Heart left ventricle (tissue), 16 donors: ENCODE results near the gene FAM227A. TPM values are rescaled to one million over a fixed set of nuclear protein-coding genes. Genes with fewer than 3 reads are reported as not detected.

ENCODE experiments used
- ATAC-seq, 4 donors: fragments of 200-7000 bp; cut with Tn5 transposase; one replicate each; pipeline ENCODE4 v1.9.1; 2020 to 2022; ENCODE audit warnings: moderate library complexity in 4 of 4, mild to moderate bottlenecking in 3 of 4, moderate number of reproducible peaks in 1 of 4
- DNase-seq, 5 donors: peaks; one replicate each; pipeline ENCODE4 v3.0.0-alpha.2; 2020
- H3K27ac ChIP-seq, 12 donors: fragments of 200-600 bp; sonication (generic) in 4 of 12; one replicate each; pipeline versions ENCODE4 v1.5.0 to v1.8.0; 2016 to 2022; ENCODE audit warnings: mild to moderate bottlenecking in 2 of 12
- H3K27me3 ChIP-seq, 9 donors: fragments of 200-600 bp; sonication (generic) in 2 of 9; one replicate each; pipeline versions ENCODE4 v1.5.1 to v1.8.0; 2016 to 2022; ENCODE audit warnings: mild to moderate bottlenecking in 3 of 9
- H3K36me3 ChIP-seq, 9 donors: fragments of 200-600 bp; sonication (generic) in 2 of 9; one replicate each; pipeline versions ENCODE4 v1.5.0 to v1.8.0; 2018 to 2022; ENCODE audit warnings: mild to moderate bottlenecking in 2 of 9
- H3K4me1 ChIP-seq, 12 donors: fragments of 200-600 bp; sonication (generic) in 4 of 12; one replicate each; pipeline versions ENCODE4 v1.5.0 to v1.8.0; 2016 to 2022; ENCODE audit warnings: mild to moderate bottlenecking in 3 of 12
- H3K4me3 ChIP-seq, 12 donors: fragments of 200-600 bp; sonication (generic) in 4 of 12; one replicate each; pipeline versions ENCODE4 v1.5.0 to v1.8.0; 2017 to 2022; ENCODE audit warnings: mild to moderate bottlenecking in 9 of 12, moderate library complexity in 4 of 12
- H3K9me3 ChIP-seq, 12 donors: fragments of 200-600 bp; sonication (generic) in 4 of 12; one replicate each; pipeline versions ENCODE4 v1.5.0 to v1.8.0; 2016 to 2022; ENCODE audit warnings: mild to moderate bottlenecking in 1 of 12
- POLR2A ChIP-seq, 2 donors: fragments of 450-650 bp; IDR thresholded peaks; one replicate each; pipeline ENCODE4 v1.6.1; 2017; ENCODE audit warnings: antibody characterized with exemption in 2 of 2, mild to moderate bottlenecking in 2 of 2, moderate library complexity in 2 of 2
- WGBS, 4 donors: extraction: QIAGEN DNeasy Blood & Tissue Kit in 2 of 4; methylation state at CpG; one replicate each; pipeline versions ENCODE4 v1.1.5 to v1.1.7; 2013 to 2018; 5-methylcytosine and 5-hydroxymethylcytosine counted together
- intact Hi-C, 10 donors: fragments of 100-400 bp; cut with DNase I; formaldehyde crosslinking; loops; one replicate each; pipeline versions ENCODE4 v1.11.1 to v1.14.2; 2022
- polyA plus RNA-seq, 2 donors: library from polyadenylated mRNA; stranded (reverse); fragments of 200-250 nt; gene quantifications; one replicate each; pipeline ENCODE4 v1.2.3, GENCODE V29; 2013
- total RNA-seq, 9 donors: library from RNA; depleted of rRNA in 2 of 9; stranded (reverse); fragments of >200 nt in 2 of 9; fragmentation: NEBNext Ultra II Directional in 3 of 9; extraction: Animal tissue kit (Norgen Biotek cat#: 25700) in 3 of 9; gene quantifications; one replicate each; pipeline versions ENCODE4 v1.1.0 to v1.2.4, GENCODE V29; 2016 to 2023
- TF ChIP-seq, protein P1 (sequence below), 12 donors: fragments of 200-600 bp; sonication (generic) in 4 of 12; IDR thresholded peaks; one replicate each; pipeline versions ENCODE4 v1.5.0 to v1.8.0; 2018 to 2022; ENCODE audit warnings: antibody characterized with exemption in 12 of 12, mild to moderate bottlenecking in 5 of 12
- donor health status: ischemic (EF 13 %, LVEDD 7.1; RV severe dilation, severe dysfunction).
- donor health status: healthy with polysubstance abuse.
- donor health status: DM: no; HTN: yes; CAD: no.
- donor health status: DM: no; HTN: no; CAD: no.
- donor health status: ischemic (EF 25% LVEDD 6.9; RV normal size, moderate dysfunction).
- donor health status: ischemic (EF 25% LVEDD 5.7; RV mildly dilated, moderate dysfunction).
- donor health status: healthy.
- donor health status: DM: yes; HTN: yes; CAD: no.
- donor health status: ischemic (EF 35%, LVEDD 5.7; RV mildly dilated, moderate dysfunction).
- donor health status: nonischemic (EF 11% LVEDD 7.7; RV severe dilation, severe dysfunction).
- donor health status: DM: yes; HTN: yes; CAD: no.
- donor health status: PGD.
- donor health status: ischemic (EF 29% LVEDD 5.4; RV normal size, mild dysfunction).
- donor health status: nonischemic (EF 23%, LVEDD 6.1; RV moderate dilation, normal function).

FAM227A gene
- total and polyA plus RNA-seq, 11 donors, result 0.16 to 1.0 (median 0.36) TPM

DNA sequence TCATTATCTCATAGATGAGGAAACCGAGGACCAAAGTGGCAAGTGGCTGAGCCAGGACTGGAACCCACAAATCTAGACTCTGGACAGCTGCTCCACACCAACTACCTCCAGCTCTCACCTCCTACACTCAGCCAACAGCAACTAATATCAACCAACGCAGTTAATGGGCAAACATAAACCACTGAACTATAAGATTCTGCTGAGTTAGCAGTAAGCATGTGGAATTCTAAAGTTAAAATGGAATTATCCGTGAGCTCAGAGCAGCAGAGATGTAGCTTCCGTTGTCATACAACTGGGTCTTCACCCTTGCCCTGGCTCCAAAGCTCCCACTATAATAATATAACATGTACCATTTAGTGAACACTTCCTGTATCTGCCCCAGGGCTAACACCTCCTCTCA is 27.1 kb downstream of the FAM227A start:
- ATAC-seq, result no peak
- Histone ChIP-seq H3K4me1 (peaks cover 0 to 3% (median 0%) of the 10 kb centered on the region in 12 donors), H3K27me3 (no peaks in the 10 kb centered on the region), H3K36me3 (no peaks in the 10 kb centered on the region), H3K4me3 (no peak overlapping the region), H3K27ac (no peak overlapping the region), H3K9me3 (no peaks in the 10 kb centered on the region)
- WGBS, 4 donors, result 87 to 92% (median 89%) methylated on average over 4 of the region's 4 CpGs
- intact Hi-C loops, result no loop called here
- no peak for TF ChIP-seq POLR2A (IDR thresholded peaks at IDR 0.05)
- TF ChIP-seq, protein P1, sequence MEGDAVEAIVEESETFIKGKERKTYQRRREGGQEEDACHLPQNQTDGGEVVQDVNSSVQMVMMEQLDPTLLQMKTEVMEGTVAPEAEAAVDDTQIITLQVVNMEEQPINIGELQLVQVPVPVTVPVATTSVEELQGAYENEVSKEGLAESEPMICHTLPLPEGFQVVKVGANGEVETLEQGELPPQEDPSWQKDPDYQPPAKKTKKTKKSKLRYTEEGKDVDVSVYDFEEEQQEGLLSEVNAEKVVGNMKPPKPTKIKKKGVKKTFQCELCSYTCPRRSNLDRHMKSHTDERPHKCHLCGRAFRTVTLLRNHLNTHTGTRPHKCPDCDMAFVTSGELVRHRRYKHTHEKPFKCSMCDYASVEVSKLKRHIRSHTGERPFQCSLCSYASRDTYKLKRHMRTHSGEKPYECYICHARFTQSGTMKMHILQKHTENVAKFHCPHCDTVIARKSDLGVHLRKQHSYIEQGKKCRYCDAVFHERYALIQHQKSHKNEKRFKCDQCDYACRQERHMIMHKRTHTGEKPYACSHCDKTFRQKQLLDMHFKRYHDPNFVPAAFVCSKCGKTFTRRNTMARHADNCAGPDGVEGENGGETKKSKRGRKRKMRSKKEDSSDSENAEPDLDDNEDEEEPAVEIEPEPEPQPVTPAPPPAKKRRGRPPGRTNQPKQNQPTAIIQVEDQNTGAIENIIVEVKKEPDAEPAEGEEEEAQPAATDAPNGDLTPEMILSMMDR (IDR thresholded peaks at IDR 0.05), result no peak
- no peak for DNase-seq

DNA sequence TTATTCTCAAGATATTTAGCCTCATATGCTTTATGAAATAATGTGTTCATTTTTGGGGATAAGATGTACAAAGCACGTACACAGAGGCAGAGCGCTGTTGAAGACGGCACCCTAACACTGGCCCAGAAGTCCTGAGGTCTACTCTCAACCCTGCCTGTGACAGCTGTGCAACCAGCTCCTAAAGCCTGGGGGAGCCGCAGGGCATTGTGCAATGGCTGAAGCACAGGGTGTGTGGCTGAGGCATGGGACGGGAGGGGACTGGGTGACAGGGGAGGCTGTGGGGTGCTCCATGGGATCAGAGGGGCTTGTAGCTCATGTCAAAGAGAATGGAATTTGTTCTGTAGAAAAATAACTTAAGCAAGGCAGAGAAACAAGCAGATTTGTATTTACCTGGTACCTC is 27.7 kb downstream of the FAM227A start:
- no peak for ATAC-seq
- DNase-seq, result no peak
- Histone ChIP-seq H3K36me3 (no peaks in the 10 kb centered on the region), H3K4me3 (no peak overlapping the region), H3K27me3 (no peaks in the 10 kb centered on the region), H3K9me3 (no peaks in the 10 kb centered on the region), H3K4me1 (peaks cover 0 to 3% (median 0%) of the 10 kb centered on the region in 12 donors), H3K27ac (no peak overlapping the region)
- intact Hi-C loops, result no loop called here
- 86 to 94% (median 89%) methylated on average over 5 of the region's 5 CpGs for WGBS, 4 donors
- TF ChIP-seq POLR2A (IDR thresholded peaks at IDR 0.05), result no peak
- TF ChIP-seq, protein P1 (IDR thresholded peaks at IDR 0.05), result no peak

DNA sequence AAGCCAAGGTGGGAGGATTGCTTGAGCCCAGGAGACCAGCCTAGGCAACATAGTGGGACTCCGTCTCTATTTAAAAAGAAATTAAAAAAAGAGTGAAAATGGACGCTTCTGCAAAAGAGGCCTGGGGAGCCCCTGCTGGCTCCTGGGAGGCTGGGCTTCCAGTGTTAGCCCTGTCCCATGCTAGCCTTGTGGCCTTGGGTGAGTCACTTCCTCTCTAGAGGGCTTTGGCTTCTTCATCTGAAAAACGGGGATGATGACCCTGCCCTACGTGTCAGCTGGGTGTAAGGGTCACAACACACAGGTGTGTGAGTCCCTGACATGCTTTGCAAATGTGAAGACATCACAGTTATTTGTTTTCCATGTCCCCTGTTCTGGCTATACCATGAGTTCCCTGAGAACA is 32.8 kb downstream of the FAM227A start:
- ATAC-seq (no peak), DNase-seq (no peak)
- 70 to 83% (median 77%) methylated on average over 4 of the region's 4 CpGs for WGBS, 4 donors
- intact Hi-C loops, result no loop called here
- H3K36me3 ChIP-seq, result no peaks in the 10 kb centered on the region
- no peak overlapping the region for H3K4me3 ChIP-seq
- H3K27ac ChIP-seq, result no peak overlapping the region
- H3K4me1 ChIP-seq, result no peaks in the 10 kb centered on the region
- no peak for TF ChIP-seq POLR2A (IDR thresholded peaks at IDR 0.05)
- TF ChIP-seq, protein P1 (IDR thresholded peaks at IDR 0.05), result no peak
- peaks cover 0 to 7% (median 0%) of the 10 kb centered on the region in 12 donors for H3K9me3 ChIP-seq
- H3K27me3 ChIP-seq, result no peaks in the 10 kb centered on the region

DNA sequence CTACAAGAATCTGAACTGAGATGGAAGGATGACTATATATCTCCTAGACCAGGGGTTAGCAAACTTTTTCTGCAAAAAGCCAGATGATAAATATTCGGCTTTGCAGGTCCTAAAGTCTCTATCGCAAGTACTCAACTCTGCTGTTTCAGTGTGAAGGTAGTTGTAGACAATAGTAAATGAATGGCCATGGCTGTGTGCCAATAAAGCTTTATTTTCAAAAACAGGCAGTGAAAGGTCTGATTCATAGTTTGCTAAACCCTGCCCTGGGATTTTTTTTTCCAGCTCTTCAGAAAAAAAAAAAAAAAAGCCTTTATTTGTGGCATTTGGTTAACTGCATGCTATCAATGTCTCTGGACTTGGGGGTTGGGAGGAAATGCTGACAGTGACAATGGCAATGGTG is 37.5 kb downstream of the FAM227A start:
- no peak overlapping the region for H3K27ac ChIP-seq
- peaks cover 0 to 15% (median 0%) of the 10 kb centered on the region in 12 donors for H3K9me3 ChIP-seq
- intact Hi-C loops, result no loop called here
- ATAC-seq (no peak), DNase-seq (no peak)
- H3K27me3 ChIP-seq, result no peaks in the 10 kb centered on the region
- H3K4me3 ChIP-seq, result no peak overlapping the region
- no peak for TF ChIP-seq POLR2A (IDR thresholded peaks at IDR 0.05)
- TF ChIP-seq, protein P1 (IDR thresholded peaks at IDR 0.05), result no peak
- H3K4me1 ChIP-seq, result peaks cover 0 to 16% (median 0%) of the 10 kb centered on the region in 12 donors
- no peaks in the 10 kb centered on the region for H3K36me3 ChIP-seq
- 95 to 97% (median 96%) methylated on average over 2 of the region's 2 CpGs for WGBS, 4 donors
